ENCODE measurements around the gene SCARF1.

The SCARF1 gene

DNA sequence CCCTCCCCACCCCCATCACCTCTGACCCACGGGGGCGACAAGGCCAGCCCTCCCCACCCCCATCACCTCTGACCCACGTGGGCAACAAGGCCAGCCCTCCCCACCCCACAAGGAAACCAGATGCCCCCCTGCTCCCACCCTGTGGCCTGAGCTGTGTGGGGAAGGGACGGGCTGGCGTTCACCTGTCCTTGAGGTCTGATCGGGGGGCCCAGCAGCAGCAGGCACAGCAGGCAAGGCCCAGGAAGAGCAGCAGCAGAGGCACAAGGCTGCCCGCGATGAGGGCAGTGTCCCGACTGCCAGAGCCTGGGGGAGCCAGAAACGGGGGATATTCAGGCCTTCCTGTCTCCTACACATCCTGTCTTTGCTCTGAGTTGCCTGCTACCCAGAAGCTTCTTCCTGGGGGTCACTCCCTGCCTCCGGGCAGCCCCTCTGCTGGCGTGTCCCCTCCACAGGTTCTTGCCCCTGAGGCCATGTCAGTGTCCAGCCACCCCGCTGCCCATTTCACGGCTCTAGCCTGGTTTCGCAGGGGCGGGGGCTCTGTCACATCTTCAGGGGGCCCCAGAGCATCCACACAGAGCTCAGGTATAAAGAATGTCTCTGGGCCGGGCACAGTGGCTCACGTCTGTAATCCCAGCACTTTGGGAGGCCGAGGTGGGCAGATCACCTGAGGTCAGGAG lies 6.8 kb downstream of the SCARF1 start:
- CTCF ChIA-PET, result interaction anchor here (1.8 to 2.1 kb wide), 2 partner anchors 9 to 10 kb away, joined by 4 to 8 read pairs; partner anchors contain the start of genes RILP and SLC43A2
- TF ChIP-seq ELF4 (IDR thresholded peaks at IDR 0.05), result no peak
- TF ChIP-seq CTBP1 (IDR thresholded peaks at IDR 0.05; ENCODE audit: borderline replicate concordance), result no peak
- no peak for TF ChIP-seq ARNT (IDR thresholded peaks at IDR 0.05)
- TF ChIP-seq HDGF (IDR thresholded peaks at IDR 0.05; ENCODE audit: borderline replicate concordance), result no peak
- TF ChIP-seq SUZ12 (IDR thresholded peaks at IDR 0.05), result no peak
- no peak for TF ChIP-seq FOXA1 (IDR thresholded peaks at IDR 0.05)
- TF ChIP-seq SP1 (IDR thresholded peaks at IDR 0.05), result no peak
- TF ChIP-seq, protein P1, sequence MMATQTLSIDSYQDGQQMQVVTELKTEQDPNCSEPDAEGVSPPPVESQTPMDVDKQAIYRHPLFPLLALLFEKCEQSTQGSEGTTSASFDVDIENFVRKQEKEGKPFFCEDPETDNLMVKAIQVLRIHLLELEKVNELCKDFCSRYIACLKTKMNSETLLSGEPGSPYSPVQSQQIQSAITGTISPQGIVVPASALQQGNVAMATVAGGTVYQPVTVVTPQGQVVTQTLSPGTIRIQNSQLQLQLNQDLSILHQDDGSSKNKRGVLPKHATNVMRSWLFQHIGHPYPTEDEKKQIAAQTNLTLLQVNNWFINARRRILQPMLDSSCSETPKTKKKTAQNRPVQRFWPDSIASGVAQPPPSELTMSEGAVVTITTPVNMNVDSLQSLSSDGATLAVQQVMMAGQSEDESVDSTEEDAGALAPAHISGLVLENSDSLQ (IDR thresholded peaks at IDR 0.05), result no peak
- no peak for TF ChIP-seq BHLHE40 (IDR thresholded peaks at IDR 0.05; ENCODE audit: borderline replicate concordance)
- TF ChIP-seq LEF1 (IDR thresholded peaks at IDR 0.05; ENCODE audit: borderline replicate concordance), result no peak
- TF ChIP-seq ZNF384 (IDR thresholded peaks at IDR 0.05), result no peak
- no peak for TF ChIP-seq NFRKB (IDR thresholded peaks at IDR 0.05)
- TF ChIP-seq L3MBTL2 (conservative IDR thresholded peaks at IDR 0.05), result no peak
- TF ChIP-seq TARDBP (IDR thresholded peaks at IDR 0.05), result no peak

DNA sequence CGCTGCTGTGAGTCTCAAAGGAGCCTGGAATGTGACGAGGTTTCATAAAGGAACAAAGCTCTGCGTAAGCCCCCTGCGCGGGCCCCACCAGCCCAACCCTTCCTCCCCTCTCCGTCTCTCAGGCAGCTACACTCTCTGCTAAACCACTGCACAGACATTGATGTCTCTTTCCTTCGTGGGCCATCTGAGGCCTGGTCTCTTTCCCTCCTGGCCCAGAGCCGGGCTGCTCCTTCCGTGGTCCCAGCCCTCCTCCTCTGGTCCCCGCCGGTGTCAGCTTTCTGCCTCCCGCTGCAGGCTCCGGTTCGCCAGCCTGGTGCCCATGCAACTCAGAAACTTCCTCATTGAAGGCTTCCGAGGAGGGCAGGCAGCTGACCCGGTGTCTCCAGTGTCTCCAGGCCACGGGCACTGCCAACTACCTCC lies 7.4 kb downstream of the SCARF1 start:
- ChIA-PET POLR2A (no interaction called here), CTCF (interaction anchor here (1.8 to 2.1 kb wide), 2 partner anchors 9 to 11 kb away, joined by 4 to 8 read pairs; partner anchors contain the start of genes RILP and SLC43A2)
- TF ChIP-seq HDGF (IDR thresholded peaks at IDR 0.05; ENCODE audit: borderline replicate concordance) (no peak), CTBP1 (IDR thresholded peaks at IDR 0.05; ENCODE audit: borderline replicate concordance) (no peak), LEF1 (IDR thresholded peaks at IDR 0.05; ENCODE audit: borderline replicate concordance) (no peak), SUZ12 (IDR thresholded peaks at IDR 0.05) (no peak), FOXM1 (IDR thresholded peaks at IDR 0.05; ENCODE audit: borderline replicate concordance) (no peak), ARNT (IDR thresholded peaks at IDR 0.05) (no peak), ZNF384 (IDR thresholded peaks at IDR 0.05) (no peak), FOXK2 (IDR thresholded peaks at IDR 0.05) (no peak), L3MBTL2 (conservative IDR thresholded peaks at IDR 0.05) (no peak), BHLHE40 (IDR thresholded peaks at IDR 0.05; ENCODE audit: borderline replicate concordance) (no peak), TARDBP (IDR thresholded peaks at IDR 0.05) (no peak)
- DNase-seq (ENCODE audit: extremely low spot score), result no peak

More for the DNA sequence above, 6.8 kb downstream of the SCARF1 start:
- POLR2A ChIA-PET, result no interaction called here
- no peak for DNase-seq (ENCODE audit: extremely low spot score)

DNA sequence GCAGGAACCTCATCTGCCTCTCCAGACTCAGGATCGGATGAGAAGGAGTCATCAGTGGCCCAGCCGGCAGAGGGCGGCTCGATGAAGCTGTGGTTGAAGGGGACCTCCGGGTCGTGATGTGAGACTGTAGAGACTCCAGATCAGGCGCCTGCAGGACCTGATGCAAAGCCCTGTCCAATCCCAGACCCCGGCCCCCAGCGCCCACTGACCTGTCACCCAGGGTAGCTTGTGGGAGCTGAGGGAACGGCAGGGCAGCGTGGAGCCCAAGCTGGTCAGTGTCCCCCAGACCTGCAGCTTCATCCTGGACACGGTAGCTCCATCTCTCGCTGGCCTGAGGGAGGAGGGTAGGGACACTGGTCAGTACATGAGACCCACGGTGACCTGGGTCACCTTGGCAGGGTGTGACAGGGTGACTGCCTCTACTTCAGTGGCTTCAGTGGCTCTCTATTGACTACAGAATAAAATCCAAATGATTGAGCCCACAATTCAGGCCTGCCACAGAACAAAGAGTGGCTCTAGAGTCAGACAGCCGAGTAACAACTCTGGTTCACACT lies 8.7 kb downstream of the SCARF1 start:
- ChIA-PET CTCF (interaction anchor here (0.8 to 1.4 kb wide), 2 partner anchors 12 to 13 kb away, joined by 4 to 5 read pairs; partner anchors contain the start of gene RILP), POLR2A (no interaction called here)

DNA sequence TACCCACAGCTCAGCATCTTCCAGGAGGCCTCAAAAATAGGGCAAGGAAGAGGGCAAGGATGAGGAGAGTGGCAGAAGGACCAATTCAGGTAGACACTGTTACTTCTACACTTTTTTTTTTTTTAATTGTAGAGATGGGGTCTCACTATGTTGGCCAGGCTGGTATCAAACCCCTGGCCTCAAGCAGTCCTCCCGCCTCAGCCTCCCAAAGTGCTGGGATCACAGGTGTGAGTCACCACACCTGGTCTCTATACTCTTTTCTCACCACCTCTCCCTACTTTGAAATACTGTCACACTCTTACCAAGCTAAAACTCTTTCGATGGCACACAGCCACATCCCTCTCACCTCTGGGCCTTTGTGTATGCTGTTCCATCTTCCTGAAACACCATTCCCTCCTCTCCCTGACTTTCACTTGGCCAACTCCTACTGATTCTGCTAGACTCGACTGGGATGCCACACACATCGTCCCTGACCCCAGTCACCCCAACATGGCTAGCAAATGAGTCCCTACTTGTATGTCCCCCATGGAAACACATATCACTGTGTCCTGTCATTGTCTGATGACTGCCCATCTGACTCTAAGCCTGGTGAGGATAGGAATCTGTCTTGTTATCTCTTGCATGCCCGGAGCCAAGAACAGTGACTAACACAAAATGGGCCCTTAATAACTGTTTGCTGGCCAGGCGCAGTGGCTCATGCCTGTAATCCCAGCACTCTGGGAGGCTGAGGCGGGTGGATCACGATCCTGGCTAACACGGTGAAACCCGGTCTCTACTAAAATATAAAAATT lies 9.7 kb downstream of the SCARF1 start:
- no peak for DNase-seq (ENCODE audit: extremely low spot score)
- TF ChIP-seq L3MBTL2 (conservative IDR thresholded peaks at IDR 0.05) (no peak), LEF1 (IDR thresholded peaks at IDR 0.05; ENCODE audit: borderline replicate concordance) (no peak), ELF4 (IDR thresholded peaks at IDR 0.05) (no peak), ARNT (IDR thresholded peaks at IDR 0.05) (no peak), SP1 (IDR thresholded peaks at IDR 0.05) (no peak), NFRKB (IDR thresholded peaks at IDR 0.05) (no peak), FOXK2 (IDR thresholded peaks at IDR 0.05) (no peak), SUZ12 (IDR thresholded peaks at IDR 0.05) (no peak), TARDBP (IDR thresholded peaks at IDR 0.05) (no peak)
- TF ChIP-seq, protein P1 (IDR thresholded peaks at IDR 0.05), result no peak
- ChIA-PET CTCF (interaction anchor here (1.4 kb wide), 1 partner anchor 12 kb away, joined by 5 read pairs; no protein-coding TSS in a partner anchor), POLR2A (no interaction called here)

More for the DNA sequence above, 8.7 kb downstream of the SCARF1 start:
- DNase-seq (ENCODE audit: extremely low spot score), result no peak
- TF ChIP-seq BHLHE40 (IDR thresholded peaks at IDR 0.05; ENCODE audit: borderline replicate concordance), result no peak
- TF ChIP-seq ZNF384 (IDR thresholded peaks at IDR 0.05), result no peak
- TF ChIP-seq, protein P1 (IDR thresholded peaks at IDR 0.05), result no peak
- TF ChIP-seq FOXM1 (IDR thresholded peaks at IDR 0.05; ENCODE audit: borderline replicate concordance), result no peak
- TF ChIP-seq ARNT (IDR thresholded peaks at IDR 0.05), result no peak
- no peak for TF ChIP-seq NFRKB (IDR thresholded peaks at IDR 0.05)
- no peak for TF ChIP-seq SUZ12 (IDR thresholded peaks at IDR 0.05)
- no peak for TF ChIP-seq TARDBP (IDR thresholded peaks at IDR 0.05)
- no peak for TF ChIP-seq ELF4 (IDR thresholded peaks at IDR 0.05)
- no peak for TF ChIP-seq HDGF (IDR thresholded peaks at IDR 0.05; ENCODE audit: borderline replicate concordance)
- no peak for TF ChIP-seq CTBP1 (IDR thresholded peaks at IDR 0.05; ENCODE audit: borderline replicate concordance)

DNA sequence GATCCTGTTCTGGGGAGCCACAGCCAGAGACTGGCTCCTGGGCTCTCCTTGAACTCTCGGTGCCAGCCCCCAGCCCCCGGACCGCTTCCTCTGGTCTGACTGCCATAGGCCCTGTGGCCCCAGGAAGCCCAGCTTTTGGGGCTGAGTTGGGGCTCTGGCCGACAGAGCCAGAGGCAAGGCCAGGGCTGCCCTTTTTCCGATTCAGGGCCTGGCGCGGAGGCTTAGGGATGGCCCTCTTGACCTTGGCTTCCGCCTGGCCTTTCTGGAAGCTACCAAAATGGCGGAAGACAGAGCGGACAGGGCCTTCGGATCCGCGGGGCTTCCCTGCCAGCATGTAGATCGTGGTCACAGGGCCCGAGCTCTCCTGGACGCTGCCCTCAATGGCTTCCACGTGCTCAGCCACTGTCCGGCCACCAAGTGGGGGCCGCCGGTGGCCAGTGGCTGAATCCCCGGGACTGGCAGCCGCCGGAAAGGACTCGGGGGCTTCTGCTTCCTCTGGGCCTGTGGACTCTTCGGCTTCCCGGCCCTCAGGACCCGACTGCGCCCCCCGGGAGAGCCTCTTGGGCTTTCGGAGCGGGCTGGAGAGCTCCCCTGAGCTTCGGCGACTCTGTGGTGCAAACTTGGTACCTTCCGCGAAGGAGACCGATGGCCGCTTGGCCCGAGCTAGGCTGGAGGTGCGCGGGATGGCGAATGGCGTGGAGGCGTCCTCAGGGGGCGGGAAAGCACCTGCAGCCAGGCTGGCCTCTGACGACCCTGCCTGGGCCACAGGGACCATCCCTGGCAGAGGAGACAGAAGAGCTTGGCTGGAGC lies 10.5 kb downstream of the SCARF1 start:
- ChIA-PET CTCF (no interaction called here), POLR2A (no interaction called here)
- TF ChIP-seq BHLHE40 (IDR thresholded peaks at IDR 0.05; ENCODE audit: borderline replicate concordance), result no peak
- TF ChIP-seq ZNF384 (IDR thresholded peaks at IDR 0.05), result no peak
- TF ChIP-seq ARNT (IDR thresholded peaks at IDR 0.05), result no peak
- no peak for TF ChIP-seq L3MBTL2 (conservative IDR thresholded peaks at IDR 0.05)
- TF ChIP-seq HDGF (IDR thresholded peaks at IDR 0.05; ENCODE audit: borderline replicate concordance), result no peak
- DNase-seq (ENCODE audit: extremely low spot score), result no peak

Data from HEK293T (cell line).